GM19043 (cell line): ENCODE measurements around the gene NEDD1.

ENCODE experiments used
- ATAC-seq: cut with Tn5 transposase; IDR thresholded peaks from one replicate; pipeline ENCODE4 v1.9.1; 2021; ENCODE audit warnings: low read depth; ENCODE audit not compliant: unreplicated experiment

The NEDD1 gene

GRCh38 chr12:96901175-96901574 is 5.9 kb upstream of the NEDD1 start:
- no peak for ATAC-seq

GRCh38 chr12:96902076-96902475 is 5.0 kb upstream of the NEDD1 start:
- no peak for ATAC-seq

GRCh38 chr12:96906498-96906848 is 584 bp upstream of the NEDD1 start:
- no peak for ATAC-seq

GRCh38 chr12:96907671-96908422 is 790 bp downstream of the NEDD1 start:
- peak; percentile 23 for ATAC-seq

GRCh38 chr12:96908423-96908675 is 1.3 kb downstream of the NEDD1 start:
- no peak for ATAC-seq

- no peak for ATAC-seq
Measured at GRCh38 chr12:96912261-96912660, 5.2 kb downstream of the NEDD1 start.

- ATAC-seq = no peak
Measured at GRCh38 chr12:96912943-96913342, 5.9 kb downstream of the NEDD1 start.

GRCh38 chr12:96919510-96920210 is 12.6 kb downstream of the NEDD1 start:
- no peak for ATAC-seq

GRCh38 chr12:96948782-96949181 is 41.7 kb downstream of the NEDD1 start:
- no peak for ATAC-seq

- ATAC-seq = no peak
Measured at GRCh38 chr12:96979532-96979931, 72.5 kb downstream of the NEDD1 start.

- no peak for ATAC-seq
Measured at GRCh38 chr12:96980991-96981414, 73.9 kb downstream of the NEDD1 start.

- ATAC-seq = no peak
Measured at GRCh38 chr12:96981911-96982310, 74.9 kb downstream of the NEDD1 start.

GRCh38 chr12:96982671-96983070 is 75.6 kb downstream of the NEDD1 start:
- no peak for ATAC-seq

GRCh38 chr12:96985515-96986362 is 78.7 kb downstream of the NEDD1 start:
- peak; percentile 85 for ATAC-seq

GRCh38 chr12:96986883-96987523 is 79.9 kb downstream of the NEDD1 start:
- no peak for ATAC-seq

GRCh38 chr12:96988919-96989318 is 81.9 kb downstream of the NEDD1 start:
- no peak for ATAC-seq

- ATAC-seq = no peak
Measured at GRCh38 chr12:96989916-96990315, 82.9 kb downstream of the NEDD1 start.

GRCh38 chr12:96994900-96995299 is 87.8 kb downstream of the NEDD1 start:
- ATAC-seq = no peak

GRCh38 chr12:96995861-96996260 is 88.8 kb downstream of the NEDD1 start:
- ATAC-seq = no peak

GRCh38 chr12:96997797-96998484 is 90.9 kb downstream of the NEDD1 start:
- no peak for ATAC-seq
